ENCODE measurements around the gene MYT1. TPM values are rescaled to one million over a fixed set of nuclear protein-coding genes. Genes with fewer than 3 reads are reported as not detected.

The MYT1 gene
- total and polyA plus RNA-seq, 9 of the 15 experiments (the other 6 are each of a cell fraction or from before 2014, with no cell fraction given) = 0.02 to 0.12 (median 0.06) TPM; not detected in 4

- no peak for TF ChIP-seq RHOXF2B (CRISPR knock-in tag; conservative IDR thresholded peaks at IDR 0.05)
- TF ChIP-seq HMGN3 (IDR thresholded peaks at IDR 0.05; ENCODE audit: borderline replicate concordance, extremely low read depth, insufficient read length, low read depth, low read length) = no peak
- no peak for TF ChIP-seq SREBF2 (CRISPR knock-in tag; IDR thresholded peaks at IDR 0.05)
- TF ChIP-seq SRSF7 (optimal IDR thresholded peaks at IDR 0.05; ENCODE audit: low read depth, low read length) = no peak
- no peak for TF ChIP-seq TCF7 (IDR thresholded peaks at IDR 0.05; ENCODE audit: borderline replicate concordance)
- no peak for TF ChIP-seq SAFB2 (IDR thresholded peaks at IDR 0.05; ENCODE audit: borderline replicate concordance, low read depth, low read length, severe bottlenecking)
- no peak for TF ChIP-seq THRAP3 (IDR thresholded peaks at IDR 0.05; ENCODE audit: borderline replicate concordance)
- no peak for TF ChIP-seq ILF3 (IDR thresholded peaks at IDR 0.05; ENCODE audit: borderline replicate concordance)
- no peak for TF ChIP-seq CC2D1A (IDR thresholded peaks at IDR 0.05)
- TF ChIP-seq CREB3L1 (IDR thresholded peaks at IDR 0.05; ENCODE audit: borderline replicate concordance, low read depth) = no peak
- no peak for TF ChIP-seq GTF2F1 (IDR thresholded peaks at IDR 0.05; ENCODE audit: low read depth, low read length)
- TF ChIP-seq THRB (CRISPR knock-in tag; conservative IDR thresholded peaks at IDR 0.05) = no peak
- Histone ChIP-seq H3K4me2 (ENCODE audit: insufficient read depth, low read length) (no peak overlapping the region), H3K27ac (ENCODE audit: extremely low read depth, low read depth, low read length) (no peak overlapping the region), H4K20me1 (replicated peaks; ENCODE audit: control insufficient read depth, insufficient read depth, low read length) (no peaks in the 10 kb centered on the region; the same call in 1 of the 2 replicates), H3K9ac (ENCODE audit: insufficient read depth in 1 of 2, low read depth in 2 of 2, low read length in 2 of 2) (no peak overlapping the region), H3K4me3 (no peak overlapping the region), H3K36me3 (ENCODE audit: control insufficient read depth, insufficient read depth, low read length) (no peaks in the 10 kb centered on the region), H3K4me1 (replicated peaks in 1 of 2; ENCODE audit: control insufficient read depth in 2 of 2, insufficient read depth in 2 of 2, low read length in 2 of 2) (peaks cover 0 to 3% of the 10 kb centered on the region in 2 experiments; a peak in 2 of 5 replicates), H3K79me2 (ENCODE audit: control insufficient read depth, insufficient read depth, low read length) (no peaks in the 10 kb centered on the region), H2AFZ (ENCODE audit: low read depth, low read length) (no peak overlapping the region), H3K27me3 (ENCODE audit: control insufficient read depth in 2 of 2, insufficient read depth in 2 of 2, low read length in 2 of 2) (peaks cover 46 to 87% of the 10 kb centered on the region in 2 experiments), H3K9me1 (ENCODE audit: control insufficient read depth, insufficient read depth, low read length) (peaks cover 2% of the 10 kb centered on the region), H3K9me3 (replicated peaks; ENCODE audit: control insufficient read depth, insufficient read depth, low read depth, low read length) (no peaks in the 10 kb centered on the region; the same call in 1 of the 2 replicates)
- DNase-seq (ENCODE audit: extremely low read depth in 1 of 4, low spot score in 3 of 4) (no peak), FAIRE-seq (no peak), ATAC-seq (no peak)
- intact Hi-C loops (cut with micrococcal nuclease) = no loop called here
- ChIA-PET POLR2A (interaction anchor here (0.6 kb wide), 1 partner anchor 16 kb away, joined by 3 read pairs; no protein-coding TSS in a partner anchor), CTCF (ENCODE audit: low intra/inter-chr PET ratio) (no interaction called here)
- in situ Hi-C loops (cut with MboI) = no loop called here
- BruUV-seq (replicated peaks) = no TSS peak
- 1% methylated on average over 10 of the region's 16 CpGs for WGBS (ENCODE audit: insufficient coverage, low coverage, missing lambda C conversion rate)
These were observed 18.1 kb downstream of the MYT1 start for GRCh38 chr20:64182146-64182865.
